Cardiac fibroblast (primary cell): ENCODE data around the gene TSR1.

Experiments used
- DNase-seq, 2 donors: peaks; one replicate each; pipeline versions ENCODE4 v3.0.0 to v3.0.0-alpha.2; 2010; ENCODE audit warnings: low read depth in 2 of 2
- H3K4me3 ChIP-seq, 2 donors: replicated peaks in 1 of 2; 1 replicate in 1 of 2; 2 replicates in 1 of 2; pipeline ENCODE4 v1.5.1; 2011; ENCODE audit warnings: low read depth in 2 of 2, low read length in 2 of 2, mild to moderate bottlenecking in 2 of 2, moderate library complexity in 1 of 2
- TF ChIP-seq, protein P1 (sequence below): IDR thresholded peaks from one replicate; pipeline ENCODE4 v1.5.1; 2011; ENCODE audit warnings: low read depth, mild to moderate bottlenecking, low read length, inconsistent platforms

Gene TSR1

DNA sequence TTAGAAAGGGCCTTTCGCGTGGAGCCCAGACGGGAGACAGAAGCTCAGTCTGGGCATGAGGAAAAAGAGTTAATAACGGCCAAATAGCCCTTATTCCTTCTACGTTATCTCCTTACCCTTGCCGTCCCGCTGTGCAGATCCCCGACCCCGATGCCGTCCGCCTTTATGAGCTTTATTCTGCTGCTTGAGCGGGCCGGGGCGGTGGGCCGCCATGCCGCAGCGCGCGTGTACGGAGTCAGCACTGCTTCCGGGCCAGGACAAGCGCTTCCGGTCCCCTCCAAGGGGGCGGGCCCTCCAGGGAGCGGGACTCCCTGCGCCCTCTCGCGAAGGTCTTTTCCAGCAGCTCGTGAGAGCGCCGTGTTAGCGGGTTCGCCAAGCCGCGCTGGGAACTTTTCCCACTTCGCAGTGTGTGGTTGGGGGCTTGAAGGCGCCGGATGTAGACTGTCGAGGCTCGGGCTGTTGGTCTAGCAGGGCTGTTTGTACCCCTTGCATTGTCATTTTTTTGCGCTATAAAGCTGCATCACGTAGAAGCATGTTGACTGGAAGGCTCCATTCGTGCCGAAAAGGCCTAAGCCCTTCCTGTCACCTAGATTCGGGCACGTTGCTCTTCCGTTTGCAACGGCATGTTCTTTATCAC lies at the start of gene TSR1:
Gene TSR1, minus strand, starts transcription at position 243 of the 637 bp plus-strand sequence. Its CDS starts 30 bp downstream, at position 213.
- peak; percentile 89 to 92 for DNase-seq
- peak within 1 kb of the TSS; percentile 83 to 89 for H3K4me3 ChIP-seq
- TF ChIP-seq, protein P1, sequence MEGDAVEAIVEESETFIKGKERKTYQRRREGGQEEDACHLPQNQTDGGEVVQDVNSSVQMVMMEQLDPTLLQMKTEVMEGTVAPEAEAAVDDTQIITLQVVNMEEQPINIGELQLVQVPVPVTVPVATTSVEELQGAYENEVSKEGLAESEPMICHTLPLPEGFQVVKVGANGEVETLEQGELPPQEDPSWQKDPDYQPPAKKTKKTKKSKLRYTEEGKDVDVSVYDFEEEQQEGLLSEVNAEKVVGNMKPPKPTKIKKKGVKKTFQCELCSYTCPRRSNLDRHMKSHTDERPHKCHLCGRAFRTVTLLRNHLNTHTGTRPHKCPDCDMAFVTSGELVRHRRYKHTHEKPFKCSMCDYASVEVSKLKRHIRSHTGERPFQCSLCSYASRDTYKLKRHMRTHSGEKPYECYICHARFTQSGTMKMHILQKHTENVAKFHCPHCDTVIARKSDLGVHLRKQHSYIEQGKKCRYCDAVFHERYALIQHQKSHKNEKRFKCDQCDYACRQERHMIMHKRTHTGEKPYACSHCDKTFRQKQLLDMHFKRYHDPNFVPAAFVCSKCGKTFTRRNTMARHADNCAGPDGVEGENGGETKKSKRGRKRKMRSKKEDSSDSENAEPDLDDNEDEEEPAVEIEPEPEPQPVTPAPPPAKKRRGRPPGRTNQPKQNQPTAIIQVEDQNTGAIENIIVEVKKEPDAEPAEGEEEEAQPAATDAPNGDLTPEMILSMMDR: no peak

DNA sequence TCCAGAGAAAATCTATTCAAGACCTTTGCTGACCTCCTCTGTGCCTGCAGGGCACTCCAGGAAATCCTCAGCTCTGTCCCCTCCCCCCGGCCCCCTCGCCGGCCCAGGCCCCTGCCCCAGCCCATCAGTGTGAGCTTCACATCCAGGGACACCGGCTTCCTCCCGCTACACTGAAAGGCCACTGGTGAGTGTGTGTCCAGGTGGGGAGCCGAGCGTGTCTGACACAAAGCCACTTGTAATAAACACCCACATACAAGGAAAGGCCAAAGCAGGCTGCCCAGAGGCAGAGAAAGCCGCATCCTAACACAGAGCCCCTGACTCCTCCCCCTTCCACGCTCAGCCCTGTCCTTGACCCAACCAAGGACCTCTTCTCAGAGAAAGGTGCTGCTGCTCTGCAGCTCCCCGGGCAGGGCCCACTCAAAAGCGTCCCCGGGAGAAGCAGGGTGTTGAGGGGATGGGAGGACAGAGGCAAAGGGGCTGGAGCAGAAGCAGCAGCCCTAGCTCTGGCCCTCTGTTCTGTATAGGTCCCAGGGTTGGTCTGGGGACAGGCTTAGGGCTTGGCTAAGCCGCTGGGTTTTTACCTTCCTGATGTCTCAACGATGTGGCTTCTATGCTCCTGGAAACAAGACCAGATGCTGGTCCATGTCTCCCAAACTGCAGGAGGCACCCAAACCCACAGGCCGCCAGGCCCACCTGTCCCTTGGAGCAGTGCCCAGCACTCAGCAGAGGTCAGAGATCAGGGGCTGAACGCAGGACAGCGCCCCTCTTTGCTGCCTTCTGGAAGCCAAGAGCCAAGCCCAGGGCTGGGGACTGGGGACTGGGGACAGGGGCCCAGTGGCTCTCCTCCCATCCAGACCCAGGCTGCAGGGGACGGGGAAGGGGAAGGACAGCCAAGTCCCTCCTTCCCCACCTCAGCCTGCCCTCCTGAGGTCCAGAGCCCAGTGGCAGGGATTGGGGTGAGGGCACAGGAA lies 49.3 kb upstream of the TSR1 start:
- H3K4me3 ChIP-seq: no peak overlapping the region
- DNase-seq: no peak
- TF ChIP-seq, protein P1: no peak

DNA sequence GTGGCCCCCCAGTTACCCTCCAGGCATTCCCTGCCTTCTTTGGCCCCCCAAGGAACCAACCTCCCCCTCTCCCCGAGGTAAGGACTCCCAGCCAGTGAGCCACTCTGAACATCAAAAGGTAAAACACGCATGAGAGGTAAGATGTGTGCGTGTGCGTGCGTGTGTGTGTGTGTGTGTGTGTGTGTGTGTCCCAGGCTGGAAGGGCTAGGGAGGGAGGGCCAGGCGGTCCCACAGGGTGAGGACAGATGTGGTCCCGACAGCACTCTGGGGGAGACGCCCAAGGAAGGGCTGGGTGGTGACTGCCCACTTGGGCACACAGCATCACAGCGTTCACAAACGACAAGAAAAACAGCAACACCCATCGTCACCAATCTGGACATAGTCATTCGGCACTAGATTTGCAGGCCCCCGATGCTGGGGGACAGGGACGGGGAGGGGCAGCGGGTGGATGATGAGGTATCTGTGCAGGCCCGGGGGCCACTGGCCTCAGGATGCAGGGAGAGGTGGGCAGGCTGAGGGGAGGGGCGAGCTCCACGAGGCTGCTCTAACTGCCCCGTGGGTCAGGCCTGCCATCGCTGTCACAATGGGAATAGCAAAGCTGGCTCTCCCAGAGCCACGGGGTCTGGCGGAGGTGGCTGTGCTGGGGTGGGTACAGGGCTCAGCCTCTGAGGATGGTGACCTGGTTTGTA lies 48.3 kb upstream of the TSR1 start:
- H3K4me3 ChIP-seq: no peak overlapping the region
- TF ChIP-seq, protein P1: no peak
- no peak for DNase-seq

- no peak overlapping the region for H3K4me3 ChIP-seq
- no peak for DNase-seq
- TF ChIP-seq, protein P1: no peak
Observed at GRCh38 chr17:2383628-2384167, 47.4 kb upstream of the TSR1 start.

GRCh38 chr17:2380950-2381649 lies 44.8 kb upstream of the TSR1 start:
- no peak for DNase-seq
- TF ChIP-seq, protein P1: no peak
- H3K4me3 ChIP-seq: no peak overlapping the region
